G401 (cell line): ENCODE measurements around the gene REELD1. TPM values are rescaled to one million over a fixed set of nuclear protein-coding genes. Genes with fewer than 3 reads are reported as not detected.
A peak's percentile ranks its signal among the peaks of the same experiment; 100 is the strongest.

ENCODE experiments used
- DNase-seq: peaks from one replicate; pipeline ENCODE4 v3.0.0-alpha.2; 2015; ENCODE audit warnings: low spot score
- in situ Hi-C: cut with HindIII; loops from 2 replicates; pipeline ENCODE4 v1.10.0; 2016; ENCODE audit warnings: low sequenced_read_pairs, mixed read lengths
- total RNA-seq: library from RNA; depleted of rRNA; stranded (reverse); fragments of >200 nt; shearing (Covaris generic); gene quantifications from 2 replicates; pipeline ENCODE4 v1.2.3, GENCODE V29; 2014

The REELD1 gene
- total RNA-seq, 1 experiment from 2014 or later, result not detected

- no peak for DNase-seq
- in situ Hi-C loops, result no loop called here
Observed at GRCh38 chr4:146212781-146213180, 1.6 kb upstream of the REELD1 start.

GRCh38 chr4:146222313-146222712 is 8.0 kb downstream of the REELD1 start:
- no peak for DNase-seq
- in situ Hi-C loops, result no loop called here

- in situ Hi-C loops, result no loop called here
- peak; percentile 21 for DNase-seq
Observed at GRCh38 chr4:146224326-146224966, 10.1 kb downstream of the REELD1 start.

GRCh38 chr4:146229406-146229805 is 15.1 kb downstream of the REELD1 start:
- DNase-seq, result no peak
- in situ Hi-C loops, result no loop called here

GRCh38 chr4:146232131-146232722 is 17.9 kb downstream of the REELD1 start:
- DNase-seq, result no peak
- in situ Hi-C loops, result no loop called here

GRCh38 chr4:146235654-146236177 is 21.4 kb downstream of the REELD1 start:
- DNase-seq, result peak; percentile 36
- in situ Hi-C loops, result no loop called here

- in situ Hi-C loops, result no loop called here
- DNase-seq, result no peak
Observed at GRCh38 chr4:146236216-146236615, 21.9 kb downstream of the REELD1 start.

GRCh38 chr4:146237092-146237491 is 22.8 kb downstream of the REELD1 start:
- DNase-seq, result no peak
- in situ Hi-C loops, result no loop called here

- no peak for DNase-seq
- in situ Hi-C loops, result no loop called here
Observed at GRCh38 chr4:146238107-146238506, 23.8 kb downstream of the REELD1 start.

- no peak for DNase-seq
- in situ Hi-C loops, result no loop called here
Observed at GRCh38 chr4:146243141-146243882, 29.0 kb downstream of the REELD1 start.

GRCh38 chr4:146243883-146244277 is 29.5 kb downstream of the REELD1 start:
- in situ Hi-C loops, result no loop called here
- DNase-seq, result no peak

- DNase-seq, result no peak
- in situ Hi-C loops, result no loop called here
Observed at GRCh38 chr4:146244496-146244895, 30.2 kb downstream of the REELD1 start.

- no peak for DNase-seq
- in situ Hi-C loops, result no loop called here
Observed at GRCh38 chr4:146245246-146245645, 30.9 kb downstream of the REELD1 start.

- in situ Hi-C loops, result no loop called here
- no peak for DNase-seq
Observed at GRCh38 chr4:146245850-146246249, 31.5 kb downstream of the REELD1 start.

- in situ Hi-C loops, result no loop called here
Observed at GRCh38 chr4:146246381-146246780, 32.0 kb downstream of the REELD1 start.

GRCh38 chr4:146247356-146247755 is 33.0 kb downstream of the REELD1 start:
- DNase-seq, result no peak
- in situ Hi-C loops, result no loop called here

More at GRCh38 chr4:146246381-146246780, 32.0 kb downstream of the REELD1 start:
- DNase-seq, result no peak

- in situ Hi-C loops, result no loop called here
Observed at GRCh38 chr4:146252969-146253611, 38.8 kb downstream of the REELD1 start.

GRCh38 chr4:146255463-146255862 is 41.1 kb downstream of the REELD1 start:
- in situ Hi-C loops, result no loop called here
- no peak for DNase-seq

More at GRCh38 chr4:146252969-146253611, 38.8 kb downstream of the REELD1 start:
- DNase-seq, result no peak

GRCh38 chr4:146255874-146256273 is 41.5 kb downstream of the REELD1 start:
- DNase-seq, result no peak
- in situ Hi-C loops, result no loop called here

GRCh38 chr4:146256328-146256727 is 42.0 kb downstream of the REELD1 start:
- in situ Hi-C loops, result no loop called here
- no peak for DNase-seq
